Astrocyte (in vitro differentiated cells and primary cell): ENCODE data around the gene HNRNPD. TPM values are rescaled to one million over a fixed set of nuclear protein-coding genes. Genes with fewer than 3 reads are reported as not detected.
"Not testable (repeated sequence)": the region's sequence is repeated elsewhere in the genome, so short reads cannot be mapped to it uniquely, and the experiment has no call there.

Experiments
- DNase-seq: peaks from one replicate; pipeline ENCODE4 v3.0.0-alpha.2; 2010; ENCODE audit warnings: low read depth
- FAIRE-seq: peaks from 2 replicates; lab custom pipeline; 2011; peaks lifted over from hg19 to GRCh38; lab: Jason Lieb, UNC
- H2AFZ ChIP-seq: 2 replicates; pipeline ENCODE4 v1.6.0; 2012; ENCODE audit warnings: low read depth, low read length, inconsistent platforms
- H3K27ac ChIP-seq: 2 replicates; pipeline ENCODE4 v1.5.1; 2011; ENCODE audit warnings: low read depth, low read length, inconsistent platforms
- H3K27me3 ChIP-seq: 2 replicates; pipeline ENCODE4 v1.6.0; 2011; ENCODE audit warnings: low read length, inconsistent platforms; ENCODE audit not compliant: insufficient read depth
- H3K36me3 ChIP-seq: 2 replicates; pipeline ENCODE4 v1.5.1; 2011; ENCODE audit warnings: low read length, inconsistent platforms; ENCODE audit not compliant: insufficient read depth
- H3K4me1 ChIP-seq: 2 replicates; pipeline ENCODE4 v1.5.1; 2011; ENCODE audit warnings: low read length, inconsistent platforms; ENCODE audit not compliant: insufficient read depth
- H3K4me2 ChIP-seq: 2 replicates; pipeline ENCODE4 v1.6.0; 2012; ENCODE audit warnings: low read length, inconsistent platforms
- H3K4me3 ChIP-seq: 2 replicates; pipeline ENCODE4 v1.5.1; 2011; ENCODE audit warnings: low read depth, mild to moderate bottlenecking, low read length, inconsistent platforms; ENCODE audit not compliant: insufficient read depth
- H3K79me2 ChIP-seq: 2 replicates; pipeline ENCODE4 v1.6.0; 2012; ENCODE audit warnings: mild to moderate bottlenecking, low read length, inconsistent platforms; ENCODE audit not compliant: insufficient read depth
- H3K9ac ChIP-seq: 2 replicates; pipeline ENCODE4 v1.6.0; 2012; ENCODE audit warnings: mild to moderate bottlenecking, low read length, inconsistent platforms
- H3K9me3 ChIP-seq: 2 replicates; pipeline ENCODE4 v1.5.1; 2012; ENCODE audit warnings: low read depth, mild to moderate bottlenecking, low read length, inconsistent platforms; ENCODE audit not compliant: insufficient read depth
- H4K20me1 ChIP-seq: 2 replicates; pipeline ENCODE4 v1.6.0; 2012; ENCODE audit warnings: low read length, inconsistent platforms; ENCODE audit not compliant: insufficient read depth
- H3K27ac Mint-ChIP-seq: one replicate; pipeline ENCODE4 v1.8.0; 2021; ENCODE audit warnings: mild to moderate bottlenecking, mixed read lengths; ENCODE audit not compliant: unreplicated experiment
- H3K27me3 Mint-ChIP-seq: one replicate; pipeline ENCODE4 v1.8.0; 2021; ENCODE audit warnings: low read depth, mixed read lengths; ENCODE audit not compliant: unreplicated experiment
- H3K36me3 Mint-ChIP-seq: one replicate; pipeline ENCODE4 v1.8.0; 2021; ENCODE audit warnings: low read depth, mixed read lengths; ENCODE audit not compliant: unreplicated experiment
- H3K4me1 Mint-ChIP-seq: one replicate; pipeline ENCODE4 v1.8.0; 2021; ENCODE audit warnings: low read depth, mixed read lengths; ENCODE audit not compliant: unreplicated experiment
- H3K4me3 Mint-ChIP-seq: one replicate; pipeline ENCODE4 v1.8.0; 2021; ENCODE audit warnings: mild to moderate bottlenecking, moderate library complexity, mixed read lengths; ENCODE audit not compliant: unreplicated experiment
- H3K9me3 Mint-ChIP-seq: one replicate; pipeline ENCODE4 v1.8.0; 2021; ENCODE audit warnings: mild to moderate bottlenecking, mixed read lengths; ENCODE audit not compliant: unreplicated experiment
- EZH2 ChIP-seq: IDR thresholded peaks from 2 replicates; pipeline ENCODE4 v1.6.1; 2012; ENCODE audit warnings: mild to moderate bottlenecking, low read length, inconsistent platforms; ENCODE audit not compliant: insufficient read depth
- total RNA-seq: library from RNA; stranded (reverse); gene quantifications from 2 replicates; pipeline ENCODE4 v1.2.1, GENCODE V29; 2021
- TF ChIP-seq, protein P1 (sequence below): IDR thresholded peaks from 2 replicates; pipeline ENCODE4 v1.5.1; 2011; ENCODE audit warnings: low read depth, mild to moderate bottlenecking, inconsistent platforms, low read length, moderate library complexity; ENCODE audit not compliant: insufficient read depth

HNRNPD gene
- total RNA-seq, 1 donor from 2014 or later = 162 TPM

DNA sequence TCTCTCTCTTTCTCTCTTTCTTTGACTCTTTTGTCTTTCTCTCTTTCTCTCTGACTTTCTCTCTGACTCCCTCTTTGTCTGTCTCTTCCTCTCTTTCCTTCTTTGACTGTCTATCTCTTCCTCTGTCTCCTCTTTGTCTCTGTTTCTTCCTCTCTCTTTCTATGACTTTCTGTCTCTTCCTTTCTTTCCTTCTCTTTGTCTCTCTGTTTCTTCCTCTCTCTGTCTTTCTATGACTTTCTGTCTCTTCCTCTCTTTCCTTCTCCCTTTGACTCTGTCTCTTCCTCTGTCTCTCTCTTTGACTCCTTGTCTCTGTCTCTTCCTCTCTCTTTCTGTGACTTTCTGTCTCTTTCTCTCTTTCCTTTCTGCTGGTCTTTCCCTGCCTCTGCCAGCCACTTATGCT lies 38.7 kb downstream of the HNRNPD start:
- DNase-seq = no peak
- Histone ChIP-seq H3K4me2 (no peak overlapping the region), H2AFZ (no peak overlapping the region), H3K9ac (no peak overlapping the region), H3K9me3 (no peaks in the 10 kb centered on the region), H3K27ac (no peak overlapping the region), H3K4me1 (no peaks in the 10 kb centered on the region), H3K36me3 (no peaks in the 10 kb centered on the region), H3K27me3 (no peaks in the 10 kb centered on the region), H3K79me2 (no peaks in the 10 kb centered on the region), H3K4me3 (no peak overlapping the region), H4K20me1 (no peaks in the 10 kb centered on the region)
- TF ChIP-seq, protein P1, sequence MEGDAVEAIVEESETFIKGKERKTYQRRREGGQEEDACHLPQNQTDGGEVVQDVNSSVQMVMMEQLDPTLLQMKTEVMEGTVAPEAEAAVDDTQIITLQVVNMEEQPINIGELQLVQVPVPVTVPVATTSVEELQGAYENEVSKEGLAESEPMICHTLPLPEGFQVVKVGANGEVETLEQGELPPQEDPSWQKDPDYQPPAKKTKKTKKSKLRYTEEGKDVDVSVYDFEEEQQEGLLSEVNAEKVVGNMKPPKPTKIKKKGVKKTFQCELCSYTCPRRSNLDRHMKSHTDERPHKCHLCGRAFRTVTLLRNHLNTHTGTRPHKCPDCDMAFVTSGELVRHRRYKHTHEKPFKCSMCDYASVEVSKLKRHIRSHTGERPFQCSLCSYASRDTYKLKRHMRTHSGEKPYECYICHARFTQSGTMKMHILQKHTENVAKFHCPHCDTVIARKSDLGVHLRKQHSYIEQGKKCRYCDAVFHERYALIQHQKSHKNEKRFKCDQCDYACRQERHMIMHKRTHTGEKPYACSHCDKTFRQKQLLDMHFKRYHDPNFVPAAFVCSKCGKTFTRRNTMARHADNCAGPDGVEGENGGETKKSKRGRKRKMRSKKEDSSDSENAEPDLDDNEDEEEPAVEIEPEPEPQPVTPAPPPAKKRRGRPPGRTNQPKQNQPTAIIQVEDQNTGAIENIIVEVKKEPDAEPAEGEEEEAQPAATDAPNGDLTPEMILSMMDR = no peak
- no peak for TF ChIP-seq EZH2
- peaks cover 6% of the 10 kb centered on the region for H3K36me3 Mint-ChIP-seq
- H3K4me1 Mint-ChIP-seq = no peaks in the 10 kb centered on the region
- FAIRE-seq = no peak
- no peaks in the 10 kb centered on the region for H3K27me3 Mint-ChIP-seq
- H3K4me3 Mint-ChIP-seq = no peak overlapping the region
- H3K9me3 Mint-ChIP-seq = peaks cover 6% of the 10 kb centered on the region
- no peak overlapping the region for H3K27ac Mint-ChIP-seq

DNA sequence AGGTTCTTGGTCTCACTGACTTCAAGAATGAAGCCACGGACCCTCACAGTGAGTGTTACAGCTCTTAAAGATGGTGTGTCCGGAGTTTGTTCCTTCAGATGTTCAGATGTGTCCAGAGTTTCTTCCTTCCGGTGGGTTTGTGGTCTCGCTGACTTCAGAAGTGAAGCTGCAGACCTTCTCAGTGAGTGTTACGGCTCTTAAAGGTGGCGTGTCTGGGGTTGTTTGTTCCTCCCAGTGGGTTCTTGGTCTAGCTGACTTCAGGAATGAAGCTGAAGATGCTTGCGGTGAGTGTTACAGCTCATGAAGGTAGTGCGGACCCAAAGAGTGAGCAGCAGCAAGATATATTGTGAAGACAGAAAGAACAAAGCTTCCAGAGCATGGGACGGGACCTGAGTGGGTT lies 40.1 kb downstream of the HNRNPD start:
- H3K4me3 Mint-ChIP-seq, DNase-seq, H4K20me1 ChIP-seq, H3K9me3 Mint-ChIP-seq, H3K27ac ChIP-seq, H3K79me2 ChIP-seq, H2AFZ ChIP-seq, H3K27ac Mint-ChIP-seq, H3K9me3 ChIP-seq, H3K27me3 ChIP-seq, H3K4me2 ChIP-seq, FAIRE-seq, H3K27me3 Mint-ChIP-seq, H3K9ac ChIP-seq, H3K36me3 ChIP-seq, H3K4me1 ChIP-seq, H3K36me3 Mint-ChIP-seq, H3K4me3 ChIP-seq, H3K4me1 Mint-ChIP-seq: not testable (repeated sequence)

DNA sequence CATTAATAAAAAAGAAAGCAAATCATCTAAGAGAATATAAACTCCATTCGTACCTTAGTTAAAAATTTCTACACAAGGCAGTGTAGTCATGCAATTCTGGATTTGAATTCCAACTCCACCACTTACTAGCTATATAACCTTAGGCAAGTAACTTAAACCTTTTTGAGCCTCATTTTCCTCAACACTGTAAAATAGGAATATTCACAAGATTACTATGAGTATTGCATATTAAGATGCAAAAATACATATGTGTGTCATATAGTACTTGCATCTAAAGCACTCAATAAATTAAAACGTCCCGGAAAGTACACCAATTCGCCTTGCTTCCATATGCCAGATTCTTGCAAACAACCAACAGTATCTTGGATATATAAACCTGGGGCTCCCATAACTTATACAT lies 42.0 kb downstream of the HNRNPD start:
- no peak overlapping the region for H3K4me3 ChIP-seq
- Mint-ChIP-seq H3K27me3 (no peaks in the 10 kb centered on the region), H3K9me3 (peaks cover 2% of the 10 kb centered on the region), H3K36me3 (peaks cover 3% of the 10 kb centered on the region), H3K27ac (no peak overlapping the region), H3K4me3 (no peak overlapping the region), H3K4me1 (no peaks in the 10 kb centered on the region)
- no peaks in the 10 kb centered on the region for H3K36me3 ChIP-seq
- no peak overlapping the region for H2AFZ ChIP-seq
- H4K20me1 ChIP-seq = no peaks in the 10 kb centered on the region
- TF ChIP-seq, protein P1 = no peak
- TF ChIP-seq EZH2 = no peak
- H3K4me1 ChIP-seq = no peaks in the 10 kb centered on the region
- DNase-seq (no peak), FAIRE-seq (no peak)
- H3K79me2 ChIP-seq = no peaks in the 10 kb centered on the region
- H3K27me3 ChIP-seq = no peaks in the 10 kb centered on the region
- H3K9me3 ChIP-seq = no peaks in the 10 kb centered on the region
- H3K27ac ChIP-seq = no peak overlapping the region
- no peak overlapping the region for H3K9ac ChIP-seq
- no peak overlapping the region for H3K4me2 ChIP-seq
